Stimulated activated naive CD4-positive, alpha-beta T cell treated with Interleukin-2 at 50 U/mL for 16 hours (primary cell): ENCODE results near the gene COL25A1.
"Not testable (repeated sequence)": the region's sequence is repeated elsewhere in the genome, so short reads cannot be mapped to it uniquely, and the experiment has no call there.

Source experiments
- DNase-seq: peaks from one replicate; lab custom pipeline; 2025; lab: John Stamatoyannopoulos, UW

COL25A1 gene

GRCh38 chr4:109123951-109124350, 178.5 kb downstream of the COL25A1 start:
- no peak for DNase-seq

GRCh38 chr4:109121561-109121960, 180.9 kb downstream of the COL25A1 start:
- DNase-seq, result no peak

- no peak for DNase-seq
These were observed 182.6 kb downstream of the COL25A1 start for GRCh38 chr4:109119852-109120251.

GRCh38 chr4:109118635-109119034, 183.8 kb downstream of the COL25A1 start:
- DNase-seq, result no peak

GRCh38 chr4:109114501-109114900, 188.0 kb downstream of the COL25A1 start:
- DNase-seq, result no peak

GRCh38 chr4:109113521-109113920, 188.9 kb downstream of the COL25A1 start:
- DNase-seq, result no peak

- DNase-seq, result no peak
These were observed 191.4 kb downstream of the COL25A1 start for GRCh38 chr4:109111031-109111430.

- not testable (repeated sequence) for DNase-seq
These were observed 194.2 kb downstream of the COL25A1 start for GRCh38 chr4:109108215-109108614.

- no peak for DNase-seq
These were observed 208.4 kb downstream of the COL25A1 start for GRCh38 chr4:109094056-109094455.

GRCh38 chr4:109091727-109092409, 210.6 kb downstream of the COL25A1 start:
- no peak for DNase-seq

- DNase-seq, result no peak
These were observed 218.5 kb downstream of the COL25A1 start for GRCh38 chr4:109083911-109084310.

- DNase-seq, result no peak
These were observed 222.7 kb downstream of the COL25A1 start for GRCh38 chr4:109079731-109080130.

GRCh38 chr4:109079201-109079600, 223.3 kb downstream of the COL25A1 start:
- DNase-seq, result no peak

- no peak for DNase-seq
These were observed 223.7 kb downstream of the COL25A1 start for GRCh38 chr4:109078724-109079123.

GRCh38 chr4:109077505-109077904, 225.0 kb downstream of the COL25A1 start:
- DNase-seq, result no peak

- DNase-seq, result not testable (repeated sequence)
These were observed 225.7 kb downstream of the COL25A1 start for GRCh38 chr4:109076709-109077108.

GRCh38 chr4:109075621-109076020, 226.8 kb downstream of the COL25A1 start:
- DNase-seq, result no peak

GRCh38 chr4:109072595-109072994, 229.9 kb downstream of the COL25A1 start:
- DNase-seq, result no peak

- DNase-seq, result not testable (repeated sequence)
These were observed 231.8 kb downstream of the COL25A1 start for GRCh38 chr4:109070677-109071076.

- no peak for DNase-seq
These were observed 234.8 kb downstream of the COL25A1 start for GRCh38 chr4:109067508-109068235.

- DNase-seq, result no peak
These were observed 237.5 kb downstream of the COL25A1 start for GRCh38 chr4:109065006-109065405.

GRCh38 chr4:109053257-109053656, 249.2 kb downstream of the COL25A1 start:
- DNase-seq, result no peak

- no peak for DNase-seq
These were observed 249.6 kb downstream of the COL25A1 start for GRCh38 chr4:109052821-109053220.

- DNase-seq, result no peak
These were observed 251.4 kb downstream of the COL25A1 start for GRCh38 chr4:109051054-109051453.
